H9 (cell line): ENCODE data around the gene CEACAM5. TPM values are rescaled to one million over a fixed set of nuclear protein-coding genes. Genes with fewer than 3 reads are reported as not detected.

ENCODE experiments used
- DNase-seq: peaks from one replicate; pipeline ENCODE4 v3.0.0-alpha.2; 2017
- H2AFZ ChIP-seq: one replicate; pipeline ENCODE4 v1.6.1; 2013; ENCODE audit warnings: mild to moderate bottlenecking, low read length, control low read depth, moderate library complexity
- H2AK5ac ChIP-seq: 2 replicates; pipeline ENCODE4 v1.6.1; 2013; ENCODE audit warnings: low read length, control low read depth, mixed read lengths; ENCODE audit not compliant: insufficient read length
- H2BK120ac ChIP-seq: one replicate; pipeline ENCODE4 v1.6.1; 2013; ENCODE audit warnings: low read depth, mild to moderate bottlenecking, low read length, control low read depth, inconsistent platforms; ENCODE audit not compliant: poor library complexity, severe bottlenecking
- H2BK12ac ChIP-seq: 2 replicates; pipeline ENCODE4 v1.6.1; 2013; ENCODE audit warnings: low read length, control low read depth, mixed read lengths, low read depth; ENCODE audit not compliant: insufficient read length
- H2BK15ac ChIP-seq: 2 replicates; pipeline ENCODE4 v1.6.1; 2013; ENCODE audit warnings: low read depth, low read length, control low read depth
- H2BK20ac ChIP-seq: one replicate; pipeline ENCODE4 v1.6.1; 2013; ENCODE audit warnings: low read depth, mild to moderate bottlenecking, low read length, control low read depth, inconsistent platforms; ENCODE audit not compliant: poor library complexity, severe bottlenecking
- H2BK5ac ChIP-seq: 2 replicates; pipeline ENCODE4 v1.6.1; 2013; ENCODE audit warnings: low read length, control low read depth, mixed read lengths; ENCODE audit not compliant: insufficient read length
- H3K14ac ChIP-seq: 2 replicates; pipeline ENCODE4 v1.6.1; 2013; ENCODE audit warnings: low read length, control low read depth; ENCODE audit not compliant: insufficient read depth
- H3K18ac ChIP-seq: 2 replicates; pipeline ENCODE4 v1.6.1; 2013; ENCODE audit warnings: low read depth, mild to moderate bottlenecking, mixed read lengths, low read length, control low read depth; ENCODE audit not compliant: insufficient read length
- H3K23ac ChIP-seq: 2 replicates; pipeline ENCODE4 v1.6.1; 2013; ENCODE audit warnings: low read length, control low read depth, mixed read lengths, low read depth; ENCODE audit not compliant: insufficient read length
- H3K23me2 ChIP-seq: 2 replicates; pipeline ENCODE4 v1.6.1; 2013; ENCODE audit warnings: low read depth, mild to moderate bottlenecking, mixed read lengths, low read length, control low read depth; ENCODE audit not compliant: insufficient read length, poor library complexity, severe bottlenecking
- H3K27ac ChIP-seq: 2 replicates; pipeline ENCODE4 v1.5.1; 2013; ENCODE audit warnings: low read length, control low read depth, mixed read lengths, low read depth; ENCODE audit not compliant: insufficient read length
- H3K27me3 ChIP-seq: 2 replicates; pipeline ENCODE4 v1.6.1; 2013; ENCODE audit warnings: low read length, control low read depth, inconsistent platforms; ENCODE audit not compliant: insufficient read depth
- H3K4ac ChIP-seq: 2 replicates; pipeline ENCODE4 v1.6.1; 2013; ENCODE audit warnings: low read depth, mild to moderate bottlenecking, control low read depth, inconsistent platforms, low read length, moderate library complexity
- H3K4me1 ChIP-seq: 2 replicates; pipeline ENCODE4 v1.6.1; 2013; ENCODE audit warnings: low read length, control low read depth, inconsistent platforms; ENCODE audit not compliant: insufficient read depth
- H3K4me2 ChIP-seq: 2 replicates; pipeline ENCODE4 v1.6.1; 2013; ENCODE audit warnings: low read length, control low read depth, mixed read lengths; ENCODE audit not compliant: insufficient read length, insufficient read depth
- H3K56ac ChIP-seq: 2 replicates; pipeline ENCODE4 v1.6.1; 2013; ENCODE audit warnings: low read depth, mild to moderate bottlenecking, mixed read lengths, low read length, control low read depth; ENCODE audit not compliant: insufficient read length
- H3K79me1 ChIP-seq: 2 replicates; pipeline ENCODE4 v1.6.1; 2013; ENCODE audit warnings: low read depth, mild to moderate bottlenecking, moderate library complexity, low read length, control low read depth, inconsistent platforms; ENCODE audit not compliant: insufficient read depth, poor library complexity, severe bottlenecking
- H3K79me2 ChIP-seq: 2 replicates; pipeline ENCODE4 v1.6.1; 2013; ENCODE audit warnings: low read length, control low read depth, inconsistent platforms; ENCODE audit not compliant: insufficient read depth
- H3K9ac ChIP-seq: 2 replicates; pipeline ENCODE4 v1.6.1; 2013; ENCODE audit warnings: low read length, control low read depth, mixed read lengths; ENCODE audit not compliant: insufficient read length; ENCODE audit errors: extremely low read depth
- H3K9me3 ChIP-seq: one replicate; pipeline ENCODE4 v1.6.1; 2013; ENCODE audit warnings: low read depth, low read length, inconsistent platforms; ENCODE audit not compliant: control insufficient read depth
- H3T11ph ChIP-seq: one replicate; pipeline ENCODE4 v1.6.1; 2013; ENCODE audit warnings: mild to moderate bottlenecking, low read length, control low read depth, inconsistent platforms
- H4K20me1 ChIP-seq: one replicate; pipeline ENCODE4 v1.6.1; 2013; ENCODE audit not compliant: control insufficient read depth, insufficient read length, insufficient read depth
- H4K5ac ChIP-seq: 2 replicates; pipeline ENCODE4 v1.6.1; 2013; ENCODE audit warnings: low read depth, mild to moderate bottlenecking, mixed read lengths, low read length, control low read depth; ENCODE audit not compliant: insufficient read length
- H4K8ac ChIP-seq: replicated peaks from 2 replicates; pipeline ENCODE4 v1.6.1; 2013; ENCODE audit warnings: low read length, control low read depth, mixed read lengths, low read depth; ENCODE audit not compliant: insufficient read length
- H4K91ac ChIP-seq: 2 replicates; pipeline ENCODE4 v1.6.1; 2013; ENCODE audit warnings: low read depth, mild to moderate bottlenecking, moderate library complexity, mixed read lengths, low read length, control low read depth; ENCODE audit not compliant: insufficient read length
- H3K27ac Mint-ChIP-seq, 3 experiments: 2 replicates in 2 of 3; 3 replicates in 1 of 3; pipeline ENCODE4 v1.8.0; 2020 to 2021; ENCODE audit warnings: mixed read lengths in 3 of 3, mild to moderate bottlenecking in 1 of 3, moderate library complexity in 1 of 3
- H3K27me3 Mint-ChIP-seq: 2 replicates; pipeline ENCODE4 v1.8.0; 2021; ENCODE audit warnings: low read depth, mild to moderate bottlenecking, moderate library complexity, mixed read lengths
- H3K36me3 Mint-ChIP-seq, 3 experiments: 2 replicates in 2 of 3; 3 replicates in 1 of 3; pipeline ENCODE4 v1.8.0; 2020 to 2021; ENCODE audit warnings: low read depth in 3 of 3, mixed read lengths in 3 of 3; ENCODE audit not compliant: insufficient read depth in 1 of 3
- H3K4me1 Mint-ChIP-seq, 2 experiments: 2 replicates each; pipeline ENCODE4 v1.8.0; 2020; ENCODE audit warnings: mixed read lengths in 2 of 2
- H3K4me3 Mint-ChIP-seq, 2 experiments: 2 replicates in 1 of 2; 3 replicates in 1 of 2; pipeline ENCODE4 v1.8.0; 2020 to 2021; ENCODE audit warnings: mild to moderate bottlenecking in 2 of 2, mixed read lengths in 2 of 2, moderate library complexity in 1 of 2
- H3K9me3 Mint-ChIP-seq, 2 experiments: 2 replicates in 1 of 2; 3 replicates in 1 of 2; pipeline ENCODE4 v1.8.0; 2020; ENCODE audit warnings: mild to moderate bottlenecking in 2 of 2, mixed read lengths in 2 of 2, moderate library complexity in 1 of 2
- WGBS: extraction: QIAGEN DNeasy Blood & Tissue Kit; methylation state at CpG from one replicate; pipeline ENCODE4 v1.1.7; 2013; ENCODE audit warnings: missing lambda C conversion rate, low lambda C conversion rate, mixed read lengths; ENCODE audit not compliant: insufficient read length; ENCODE audit errors: extremely low coverage; 5-methylcytosine and 5-hydroxymethylcytosine counted together
- total RNA-seq: library from RNA; stranded (reverse); gene quantifications from 2 replicates; pipeline ENCODE4 v1.2.1, GENCODE V29; 2021
- TF ChIP-seq, protein P1 (sequence below): fragments of 200-600 bp; sonication (generic); conservative IDR thresholded peaks from 3 replicates; pipeline ENCODE4 v1.8.0; 2021; ENCODE audit warnings: antibody characterized with exemption, mild to moderate bottlenecking

CEACAM5 gene
- total RNA-seq, 1 experiment from 2014 or later, result not detected

DNA sequence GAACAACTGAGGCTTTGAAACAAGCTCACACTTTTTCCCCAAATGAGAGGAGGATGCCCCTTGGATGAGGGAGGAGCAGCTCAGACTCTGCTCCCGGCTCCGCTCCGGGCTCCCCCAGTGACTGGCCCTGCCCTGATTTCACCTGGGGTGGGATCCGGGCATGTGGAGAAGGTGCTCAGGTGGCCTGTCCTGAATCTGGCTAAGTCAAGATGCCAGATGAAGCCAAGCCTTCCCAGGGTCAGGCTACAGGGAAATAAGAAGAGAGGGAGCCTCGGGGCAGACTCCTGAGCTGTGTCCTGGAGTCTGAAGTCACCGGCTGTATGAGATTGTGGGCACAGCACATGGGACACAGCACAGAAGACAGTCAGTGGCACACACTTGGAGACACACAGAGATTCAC, 10.3 kb downstream of the CEACAM5 start:
- Histone ChIP-seq H3K4me1 (no peaks in the 10 kb centered on the region), H4K91ac (no peak overlapping the region), H2BK120ac (no peak overlapping the region), H3K4ac (no peak overlapping the region), H3K79me2 (no peaks in the 10 kb centered on the region), H3K56ac (no peak overlapping the region), H2BK20ac (no peak overlapping the region), H3K27me3 (no peaks in the 10 kb centered on the region), H3K9ac (no peak overlapping the region), H3K79me1 (no peaks in the 10 kb centered on the region), H2BK5ac (no peak overlapping the region), H3K27ac (no peak overlapping the region), H3K18ac (no peak overlapping the region), H2BK15ac (no peak overlapping the region), H3T11ph (no peak overlapping the region), H4K20me1 (no peaks in the 10 kb centered on the region), H3K4me2 (no peak overlapping the region), H4K5ac (no peak overlapping the region), H2AK5ac (no peak overlapping the region), H2BK12ac (no peak overlapping the region), H3K14ac (no peak overlapping the region), H2AFZ (no peak overlapping the region), H3K23me2 (no peaks in the 10 kb centered on the region), H3K9me3 (peaks cover 34% of the 10 kb centered on the region), H4K8ac (no peak overlapping the region), H3K23ac (no peak overlapping the region)
- TF ChIP-seq, protein P1, sequence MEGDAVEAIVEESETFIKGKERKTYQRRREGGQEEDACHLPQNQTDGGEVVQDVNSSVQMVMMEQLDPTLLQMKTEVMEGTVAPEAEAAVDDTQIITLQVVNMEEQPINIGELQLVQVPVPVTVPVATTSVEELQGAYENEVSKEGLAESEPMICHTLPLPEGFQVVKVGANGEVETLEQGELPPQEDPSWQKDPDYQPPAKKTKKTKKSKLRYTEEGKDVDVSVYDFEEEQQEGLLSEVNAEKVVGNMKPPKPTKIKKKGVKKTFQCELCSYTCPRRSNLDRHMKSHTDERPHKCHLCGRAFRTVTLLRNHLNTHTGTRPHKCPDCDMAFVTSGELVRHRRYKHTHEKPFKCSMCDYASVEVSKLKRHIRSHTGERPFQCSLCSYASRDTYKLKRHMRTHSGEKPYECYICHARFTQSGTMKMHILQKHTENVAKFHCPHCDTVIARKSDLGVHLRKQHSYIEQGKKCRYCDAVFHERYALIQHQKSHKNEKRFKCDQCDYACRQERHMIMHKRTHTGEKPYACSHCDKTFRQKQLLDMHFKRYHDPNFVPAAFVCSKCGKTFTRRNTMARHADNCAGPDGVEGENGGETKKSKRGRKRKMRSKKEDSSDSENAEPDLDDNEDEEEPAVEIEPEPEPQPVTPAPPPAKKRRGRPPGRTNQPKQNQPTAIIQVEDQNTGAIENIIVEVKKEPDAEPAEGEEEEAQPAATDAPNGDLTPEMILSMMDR, result no peak
- no peaks in the 10 kb centered on the region for H3K4me1 Mint-ChIP-seq
- peaks cover 83 to 93% of the 10 kb centered on the region in 2 experiments for H3K9me3 Mint-ChIP-seq
- H3K4me3 Mint-ChIP-seq, result no peak overlapping the region
- no peak overlapping the region for H3K27ac Mint-ChIP-seq
- H3K27me3 Mint-ChIP-seq, result no peaks in the 10 kb centered on the region; the same call in none of the 2 replicates
- peaks cover 0 to 32% (median 2%) of the 10 kb centered on the region in 3 experiments; a peak in 5 of 7 replicates for H3K36me3 Mint-ChIP-seq
- no peak for DNase-seq
- WGBS, result no CpG with 5 or more reads among the region's 6 CpGs
